GM10248 (cell line): ENCODE data around the gene BIVM.

ENCODE experiments used
- CTCF ChIA-PET: fragments of 300-600 bp; sonication (Branson Sonifier 250); formaldehyde crosslinking; extraction: SDS; loops from one replicate; lab custom pipeline; 2021; ENCODE audit warnings: antibody characterized with exemption; lab: Yijun Ruan, JAX
- POLR2A ChIA-PET: fragments of 350-650 bp; sonication (Branson Sonifier 250); formaldehyde crosslinking; extraction: SDS; loops from one replicate; lab custom pipeline; 2020; ENCODE audit warnings: antibody characterized with exemption; lab: Yijun Ruan, JAX
- DNase-seq: peaks from one replicate; pipeline ENCODE4 v3.0.0; 2012; ENCODE audit errors: extremely low spot score
- TF ChIP-seq, protein P1 (sequence below): IDR thresholded peaks from 2 replicates; pipeline ENCODE4 v1.5.1; 2012; ENCODE audit warnings: mild to moderate bottlenecking, low read depth; ENCODE audit errors: extremely low read depth, missing control alignments, control extremely low read depth

Gene BIVM

DNA sequence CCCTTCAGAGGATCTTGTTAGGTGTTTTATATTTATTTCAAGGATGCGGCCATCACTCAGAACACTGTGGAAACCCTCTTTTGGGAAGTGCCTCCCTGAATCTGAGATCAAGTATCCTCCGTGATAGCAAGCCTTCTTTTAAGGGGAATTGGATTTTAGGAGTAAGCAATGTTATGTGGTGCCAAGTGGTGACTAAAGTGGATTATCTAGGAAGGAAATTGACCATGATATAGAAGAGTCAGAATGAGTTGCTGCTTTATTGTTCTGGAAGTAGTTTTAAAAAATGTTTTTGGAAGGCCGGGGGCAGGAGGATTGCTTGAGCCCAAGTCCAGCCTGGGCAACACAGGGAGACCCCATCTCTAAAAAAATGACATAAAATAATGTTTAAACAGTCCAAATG lies 53.6 kb downstream of the BIVM start:
- ChIA-PET CTCF (no interaction called here), POLR2A (no interaction called here)
- DNase-seq: no peak
- TF ChIP-seq, protein P1, sequence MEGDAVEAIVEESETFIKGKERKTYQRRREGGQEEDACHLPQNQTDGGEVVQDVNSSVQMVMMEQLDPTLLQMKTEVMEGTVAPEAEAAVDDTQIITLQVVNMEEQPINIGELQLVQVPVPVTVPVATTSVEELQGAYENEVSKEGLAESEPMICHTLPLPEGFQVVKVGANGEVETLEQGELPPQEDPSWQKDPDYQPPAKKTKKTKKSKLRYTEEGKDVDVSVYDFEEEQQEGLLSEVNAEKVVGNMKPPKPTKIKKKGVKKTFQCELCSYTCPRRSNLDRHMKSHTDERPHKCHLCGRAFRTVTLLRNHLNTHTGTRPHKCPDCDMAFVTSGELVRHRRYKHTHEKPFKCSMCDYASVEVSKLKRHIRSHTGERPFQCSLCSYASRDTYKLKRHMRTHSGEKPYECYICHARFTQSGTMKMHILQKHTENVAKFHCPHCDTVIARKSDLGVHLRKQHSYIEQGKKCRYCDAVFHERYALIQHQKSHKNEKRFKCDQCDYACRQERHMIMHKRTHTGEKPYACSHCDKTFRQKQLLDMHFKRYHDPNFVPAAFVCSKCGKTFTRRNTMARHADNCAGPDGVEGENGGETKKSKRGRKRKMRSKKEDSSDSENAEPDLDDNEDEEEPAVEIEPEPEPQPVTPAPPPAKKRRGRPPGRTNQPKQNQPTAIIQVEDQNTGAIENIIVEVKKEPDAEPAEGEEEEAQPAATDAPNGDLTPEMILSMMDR: no peak

DNA sequence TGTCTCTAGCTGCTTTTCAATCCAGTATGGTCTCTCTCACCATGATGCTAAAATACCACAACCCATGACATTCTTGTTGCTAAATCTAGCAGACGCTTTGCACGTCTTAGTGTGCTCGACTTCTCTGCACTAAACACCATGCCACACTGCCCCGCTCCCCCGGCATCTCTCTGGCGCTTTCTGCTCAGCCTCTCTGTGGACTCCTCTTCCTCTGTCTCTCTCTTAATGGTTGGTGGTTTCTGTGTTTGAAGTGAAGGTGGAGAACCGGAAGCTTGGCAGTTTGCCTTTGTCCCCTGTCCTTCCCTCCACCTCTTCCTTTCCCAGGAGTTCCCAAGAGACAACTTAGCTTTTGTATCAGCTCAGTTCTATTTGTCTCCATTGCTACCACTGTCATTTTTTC lies 55.8 kb downstream of the BIVM start:
- no peak for DNase-seq
- ChIA-PET POLR2A (no interaction called here), CTCF (interaction anchor here (1.0 to 4.4 kb wide), 4 partner anchors 10 to 273 kb away, joined by 3 to 29 read pairs (median 14); partner anchors contain the start of gene ERCC5)
- TF ChIP-seq, protein P1: no peak

DNA sequence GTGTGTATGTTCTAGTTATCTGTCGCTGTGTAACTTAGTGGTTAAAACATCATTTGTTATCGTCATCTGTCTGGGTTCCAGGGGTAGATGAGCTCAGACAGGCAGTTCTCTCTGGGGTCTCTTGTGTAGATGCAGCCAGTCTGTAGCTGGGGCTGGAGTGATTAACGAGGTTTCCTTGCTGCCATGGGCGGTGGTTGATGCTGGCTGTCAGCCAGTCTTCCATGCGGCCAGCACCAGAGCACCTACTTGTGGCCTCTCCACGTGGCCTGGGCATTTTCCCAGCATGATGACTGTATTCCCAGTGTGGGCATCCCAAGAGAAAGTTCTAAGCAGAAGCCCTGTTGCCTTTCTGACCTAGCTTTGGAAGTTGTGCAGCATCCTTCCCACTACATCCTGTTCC lies 57.6 kb downstream of the BIVM start:
- DNase-seq: no peak
- ChIA-PET CTCF (interaction anchor here (1.0 to 4.4 kb wide), 7 partner anchors 9 to 278 kb away, joined by 3 to 29 read pairs (median 3); partner anchors contain the start of gene ERCC5), POLR2A (interaction anchor here (0.9 kb wide), 1 partner anchor 9 kb away, joined by 3 read pairs; no protein-coding TSS in a partner anchor)
- TF ChIP-seq, protein P1: no peak

DNA sequence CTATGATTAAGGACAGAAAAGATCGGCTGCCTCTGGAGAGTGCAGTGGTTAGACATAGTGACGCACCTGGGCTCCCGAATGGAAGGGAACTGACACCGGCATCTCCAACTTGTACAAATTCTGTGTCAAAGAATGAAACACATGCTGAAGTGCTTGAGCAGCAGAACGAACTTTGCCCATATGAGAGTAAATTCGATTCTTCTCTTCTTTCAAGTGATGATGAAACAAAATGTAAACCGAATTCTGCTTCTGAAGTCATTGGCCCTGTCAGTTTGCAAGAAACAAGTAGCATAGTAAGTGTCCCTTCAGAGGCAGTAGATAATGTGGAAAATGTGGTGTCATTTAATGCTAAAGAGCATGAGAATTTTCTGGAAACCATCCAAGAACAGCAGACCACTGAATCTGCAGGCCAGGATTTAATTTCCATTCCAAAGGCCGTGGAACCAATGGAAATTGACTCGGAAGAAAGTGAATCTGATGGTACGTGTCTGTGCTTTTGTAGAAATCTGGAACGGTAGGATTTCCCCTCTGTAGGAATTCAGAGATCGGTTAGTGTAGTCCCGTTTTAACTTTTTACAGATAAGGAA lies 63.8 kb downstream of the BIVM start:
- CTCF ChIA-PET: interaction anchor here (1.1 to 1.7 kb wide), 3 partner anchors 8 to 16 kb away, joined by 3 to 16 read pairs (median 3); no protein-coding TSS in a partner anchor

DNA sequence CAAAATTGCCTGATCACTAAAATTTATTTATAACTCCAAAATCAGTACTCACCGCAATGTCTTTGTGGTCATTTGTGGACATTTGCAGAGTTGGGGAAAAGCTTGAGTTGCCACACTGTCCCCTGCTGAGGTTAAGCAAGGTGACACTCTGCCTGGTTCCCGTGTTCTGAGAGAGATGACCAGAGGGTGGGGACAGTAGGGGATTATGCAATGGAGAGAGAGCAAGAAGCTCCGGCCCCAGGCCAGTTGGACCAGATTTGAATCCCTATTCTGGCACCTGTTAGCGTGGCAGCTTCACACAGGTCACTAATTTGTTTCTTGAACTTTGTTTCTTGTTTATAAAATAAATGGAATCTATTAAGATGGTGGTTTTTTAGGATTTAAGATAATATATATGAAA lies 64.7 kb downstream of the BIVM start:
- DNase-seq: no peak
- CTCF ChIA-PET: interaction anchor here (1.5 kb wide), 1 partner anchor 17 kb away, joined by 3 read pairs; no protein-coding TSS in a partner anchor
- TF ChIP-seq, protein P1: no peak
- POLR2A ChIA-PET: no interaction called here

More for the DNA sequence above, 63.8 kb downstream of the BIVM start:
- POLR2A ChIA-PET: no interaction called here
- TF ChIP-seq, protein P1: no peak
- DNase-seq: no peak

DNA sequence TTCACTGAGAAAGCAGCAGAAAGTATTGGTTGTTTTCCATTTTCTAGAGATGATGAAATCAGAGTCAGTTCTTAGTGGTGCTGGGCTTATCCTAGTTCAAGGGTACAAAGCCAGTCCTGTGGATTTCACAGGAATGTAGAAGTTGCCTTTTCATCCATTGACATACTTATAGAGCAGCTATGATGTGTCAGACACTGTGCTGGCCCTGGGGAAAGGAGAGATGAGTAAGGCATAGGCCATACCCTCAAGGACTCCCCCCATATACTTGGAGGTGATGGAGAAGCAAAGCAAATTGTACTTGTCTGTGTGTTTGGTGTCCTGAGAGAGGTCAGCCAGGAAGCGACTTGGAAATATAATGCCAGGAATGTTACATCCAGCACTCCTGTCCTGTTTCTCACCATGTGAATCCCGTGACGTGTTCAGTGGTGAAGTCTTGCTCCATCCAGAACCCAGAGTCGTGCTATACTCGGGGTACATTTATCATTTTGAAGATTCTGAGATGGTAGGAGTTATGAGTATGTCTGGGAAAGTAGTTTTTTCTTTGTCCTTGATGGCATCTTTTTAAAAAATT lies 69.5 kb downstream of the BIVM start:
- ChIA-PET CTCF (interaction anchor here (1.2 kb wide), 1 partner anchor 11 kb away, joined by 3 read pairs; no protein-coding TSS in a partner anchor), POLR2A (no interaction called here)
- TF ChIP-seq, protein P1: no peak
- no peak for DNase-seq
